ENCODE data around the gene GPC5. TPM values are rescaled to one million over a fixed set of nuclear protein-coding genes. Genes with fewer than 3 reads are reported as not detected.

Gene GPC5
- total and polyA plus RNA-seq, 9 of the 15 experiments (the other 6 are each of a cell fraction or from before 2014, with no cell fraction given): 0.18 to 0.27 TPM; not detected in 7

GRCh38 chr13:92390217-92390616, 991.8 kb downstream of the GPC5 start:
- ChIA-PET POLR2A (no interaction called here), CTCF (ENCODE audit: low intra/inter-chr PET ratio) (no interaction called here)
- H3K4me1 ChIP-seq (replicated peaks in 1 of 2; ENCODE audit: control insufficient read depth in 2 of 2, insufficient read depth in 2 of 2, low read length in 2 of 2): no peaks in the 10 kb centered on the region
- intact Hi-C loops (cut with micrococcal nuclease) (no loop called here), in situ Hi-C loops (cut with MboI) (loop anchor here (10.0 kb wide), 1 partner anchor 815 kb away; no protein-coding TSS in a partner anchor)
- H3K79me2 ChIP-seq (ENCODE audit: control insufficient read depth, insufficient read depth, low read length): no peaks in the 10 kb centered on the region
- no peaks in the 10 kb centered on the region for H3K9me3 ChIP-seq (replicated peaks; ENCODE audit: control insufficient read depth, insufficient read depth, low read depth, low read length)
- under 1% methylated on average over 4 of the region's 4 CpGs for WGBS (ENCODE audit: insufficient coverage, low coverage, missing lambda C conversion rate)
- no peak for DNase-seq (ENCODE audit: extremely low read depth in 1 of 4, low spot score in 3 of 4)
- no peak for FAIRE-seq
- H2AFZ ChIP-seq (ENCODE audit: low read depth, low read length): no peak overlapping the region
- no peak overlapping the region for H3K4me3 ChIP-seq
- ATAC-seq: no peak
- no peaks in the 10 kb centered on the region for H3K36me3 ChIP-seq (ENCODE audit: control insufficient read depth, insufficient read depth, low read length)
- H3K27ac ChIP-seq (ENCODE audit: extremely low read depth, low read depth, low read length): no peak overlapping the region
- no peaks in the 10 kb centered on the region for H3K27me3 ChIP-seq (ENCODE audit: control insufficient read depth in 2 of 2, insufficient read depth in 2 of 2, low read length in 2 of 2)
- H3K9me1 ChIP-seq (ENCODE audit: control insufficient read depth, insufficient read depth, low read length): no peaks in the 10 kb centered on the region
- no peak overlapping the region for H3K9ac ChIP-seq (ENCODE audit: insufficient read depth in 1 of 2, low read depth in 2 of 2, low read length in 2 of 2)
- no TSS peak for BruUV-seq (replicated peaks)
- no peak overlapping the region for H3K4me2 ChIP-seq (ENCODE audit: insufficient read depth, low read length)
- no peaks in the 10 kb centered on the region for H4K20me1 ChIP-seq (replicated peaks; ENCODE audit: control insufficient read depth, insufficient read depth, low read length)
- TF ChIP-seq CAMTA2 (CRISPR knock-in tag; conservative IDR thresholded peaks at IDR 0.05) (no peak), ZNF274 (IDR thresholded peaks at IDR 0.05; ENCODE audit: borderline replicate concordance, low read depth, low read length) (0 out of 2 replicates have a peak, but pooled peaks have one; percentile 40), MYNN (IDR thresholded peaks at IDR 0.05) (no peak), MYNN (CRISPR knock-in tag; IDR thresholded peaks at IDR 0.05) (0 out of 2 replicates have a peak, but pooled peaks have one; percentile 30)

GRCh38 chr13:92403606-92404005, 1005.2 kb downstream of the GPC5 start:
- Histone ChIP-seq H2AFZ (ENCODE audit: low read depth, low read length) (no peak overlapping the region), H3K4me3 (no peak overlapping the region), H3K9me3 (replicated peaks; ENCODE audit: control insufficient read depth, insufficient read depth, low read depth, low read length) (peaks cover 2% of the 10 kb centered on the region; the same call in 1 of the 2 replicates), H3K9ac (ENCODE audit: insufficient read depth in 1 of 2, low read depth in 2 of 2, low read length in 2 of 2) (no peak overlapping the region), H3K4me2 (ENCODE audit: insufficient read depth, low read length) (no peak overlapping the region), H3K36me3 (ENCODE audit: control insufficient read depth, insufficient read depth, low read length) (no peaks in the 10 kb centered on the region), H3K9me1 (ENCODE audit: control insufficient read depth, insufficient read depth, low read length) (no peaks in the 10 kb centered on the region), H3K27me3 (ENCODE audit: control insufficient read depth in 2 of 2, insufficient read depth in 2 of 2, low read length in 2 of 2) (no peaks in the 10 kb centered on the region), H3K4me1 (replicated peaks in 1 of 2; ENCODE audit: control insufficient read depth in 2 of 2, insufficient read depth in 2 of 2, low read length in 2 of 2) (no peaks in the 10 kb centered on the region), H4K20me1 (replicated peaks; ENCODE audit: control insufficient read depth, insufficient read depth, low read length) (no peaks in the 10 kb centered on the region), H3K27ac (ENCODE audit: extremely low read depth, low read depth, low read length) (no peak overlapping the region), H3K79me2 (ENCODE audit: control insufficient read depth, insufficient read depth, low read length) (no peaks in the 10 kb centered on the region)
- under 1% methylated on average over 3 of the region's 3 CpGs for WGBS (ENCODE audit: insufficient coverage, low coverage, missing lambda C conversion rate)
- ChIA-PET CTCF (ENCODE audit: low intra/inter-chr PET ratio) (no interaction called here), POLR2A (interaction anchor here (0.6 kb wide), 1 partner anchor 10 kb away, joined by 4 read pairs; no protein-coding TSS in a partner anchor)
- intact Hi-C loops (cut with micrococcal nuclease) (no loop called here), in situ Hi-C loops (cut with MboI) (no loop called here)
- ATAC-seq (no peak), FAIRE-seq (no peak), DNase-seq (ENCODE audit: extremely low read depth in 1 of 4, low spot score in 3 of 4) (no peak)
- BruUV-seq (replicated peaks): no TSS peak
- TF ChIP-seq POLR2G (IDR thresholded peaks at IDR 0.05; ENCODE audit: low read depth, low read length): no peak
- TF ChIP-seq MCM2 (IDR thresholded peaks at IDR 0.05; ENCODE audit: low read depth): no peak
- peak; percentile 76 for TF ChIP-seq C11orf30 (IDR thresholded peaks at IDR 0.05; ENCODE audit: low read depth)
- no peak for TF ChIP-seq MNT (conservative IDR thresholded peaks at IDR 0.05)
- no peak for TF ChIP-seq GMEB1 (CRISPR knock-in tag; IDR thresholded peaks at IDR 0.05)
- peak; percentile 35; the same call in 1 of the 2 replicates for TF ChIP-seq MAFK (IDR thresholded peaks at IDR 0.05; ENCODE audit: low read length)
- no peak for TF ChIP-seq ZNF174 (CRISPR knock-in tag; IDR thresholded peaks at IDR 0.05)
- TF ChIP-seq SNAPC5 (CRISPR knock-in tag; IDR thresholded peaks at IDR 0.05): no peak
- no peak for TF ChIP-seq TBL1XR1 (IDR thresholded peaks at IDR 0.05; ENCODE audit: low read length in 2 of 2)
- no peak for TF ChIP-seq NR4A1 (CRISPR knock-in tag; IDR thresholded peaks at IDR 0.05)
- TF ChIP-seq NR4A1 (tag; IDR thresholded peaks at IDR 0.05): no peak
